HG02884 (cell line): ENCODE results near the gene CASP3.
A peak's percentile ranks its signal among the peaks of the same experiment; 100 is the strongest.
"Not testable (repeated sequence)": the region's sequence is repeated elsewhere in the genome, so short reads cannot be mapped to it uniquely, and the experiment has no call there.

Source experiments
- ATAC-seq: cut with Tn5 transposase; IDR thresholded peaks from one replicate; pipeline ENCODE4 v1.9.1; 2021; ENCODE audit warnings: mild to moderate bottlenecking, moderate library complexity; ENCODE audit not compliant: unreplicated experiment

The CASP3 gene

DNA sequence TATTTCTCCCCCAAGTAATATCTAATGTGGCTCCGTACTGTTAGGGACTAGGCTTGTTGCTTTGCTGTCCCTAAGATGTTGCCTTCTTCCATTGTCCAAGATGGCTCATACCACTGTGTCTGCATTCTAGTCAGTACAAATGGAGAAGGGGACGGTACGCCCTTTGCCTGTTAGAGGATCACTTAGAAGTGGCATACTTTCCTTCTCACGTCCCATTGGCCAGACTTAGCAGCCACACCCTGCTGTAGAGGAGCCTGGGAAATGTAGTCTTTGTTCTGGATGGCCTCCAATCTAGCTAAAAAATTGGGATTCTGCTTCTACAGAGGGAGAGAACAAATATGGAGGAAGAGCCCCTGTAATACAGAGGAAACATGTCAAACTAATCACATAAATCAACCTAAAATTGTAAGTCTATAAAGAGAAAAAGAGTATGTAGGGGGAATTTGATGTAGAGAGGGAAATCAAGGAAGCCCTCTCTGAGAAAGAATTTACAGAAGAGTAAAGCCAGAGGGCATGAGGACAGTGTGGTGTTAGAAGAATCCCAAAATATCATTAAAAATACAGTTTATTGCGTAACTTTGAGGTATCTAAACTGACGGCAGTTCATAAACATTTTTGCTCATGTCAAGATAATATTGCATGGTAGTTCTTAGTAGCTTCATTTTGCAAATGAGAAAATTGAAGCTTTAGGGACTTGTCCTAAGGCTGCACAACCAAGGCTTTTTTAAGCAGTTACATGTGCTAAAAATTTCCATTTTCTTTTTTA, 15.4 kb upstream of the CASP3 start:
- ATAC-seq, result no peak

DNA sequence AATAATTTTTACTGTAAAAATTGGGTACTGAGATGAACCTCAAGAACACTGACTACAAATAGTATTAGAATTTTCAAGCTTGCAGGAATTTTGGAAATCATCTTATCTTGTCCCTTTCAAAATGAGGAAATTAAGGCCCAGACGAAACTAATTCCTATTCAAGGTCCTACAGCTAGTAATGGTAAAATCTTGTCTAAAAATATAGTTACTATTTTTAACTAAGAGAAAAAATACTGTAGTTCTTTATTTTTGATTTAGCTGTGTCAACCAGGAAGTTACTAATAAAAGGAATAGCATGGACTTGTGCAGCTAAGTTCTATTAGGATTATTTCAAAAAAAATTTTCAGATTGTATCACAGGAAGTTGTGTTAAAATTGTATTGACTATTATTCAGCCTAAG, 13.0 kb upstream of the CASP3 start:
- ATAC-seq, result no peak

DNA sequence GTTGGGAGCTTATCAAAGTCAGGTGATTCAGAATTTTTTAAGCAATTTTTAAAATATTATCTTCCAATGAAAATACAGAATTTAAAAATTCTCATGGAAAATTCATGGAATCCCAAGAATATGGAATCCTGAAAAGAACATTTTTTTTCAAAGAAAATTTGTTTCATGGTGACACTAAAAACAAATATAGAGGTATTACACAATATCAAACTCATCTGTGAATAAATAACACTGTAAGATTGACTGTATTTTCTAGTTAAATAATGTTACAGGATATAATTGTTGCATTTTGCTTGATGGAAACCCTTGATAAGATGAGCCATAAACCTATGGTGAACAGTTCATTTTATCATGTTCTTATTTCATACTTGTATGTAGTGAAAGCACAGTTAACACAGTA, 11.7 kb upstream of the CASP3 start:
- no peak for ATAC-seq

DNA sequence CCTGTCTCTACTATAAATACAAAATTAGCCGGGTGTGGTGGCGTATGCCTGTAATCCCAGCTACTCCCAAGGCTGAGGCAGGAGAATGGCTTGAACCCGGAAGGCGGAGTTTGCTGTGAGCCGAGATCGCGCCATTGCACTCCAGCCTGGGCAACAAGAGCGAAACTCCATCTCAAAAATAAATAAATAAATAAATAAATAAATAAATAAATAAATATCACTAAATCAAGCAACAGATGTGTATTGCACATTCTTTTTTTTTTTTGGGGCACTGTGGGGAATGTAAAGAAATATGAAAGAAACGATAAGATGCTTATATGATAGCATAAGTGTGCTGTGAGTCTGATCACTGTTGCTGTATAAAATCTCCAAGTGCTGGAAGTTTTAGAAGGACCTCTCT, 8.6 kb upstream of the CASP3 start:
- not testable (repeated sequence) for ATAC-seq

DNA sequence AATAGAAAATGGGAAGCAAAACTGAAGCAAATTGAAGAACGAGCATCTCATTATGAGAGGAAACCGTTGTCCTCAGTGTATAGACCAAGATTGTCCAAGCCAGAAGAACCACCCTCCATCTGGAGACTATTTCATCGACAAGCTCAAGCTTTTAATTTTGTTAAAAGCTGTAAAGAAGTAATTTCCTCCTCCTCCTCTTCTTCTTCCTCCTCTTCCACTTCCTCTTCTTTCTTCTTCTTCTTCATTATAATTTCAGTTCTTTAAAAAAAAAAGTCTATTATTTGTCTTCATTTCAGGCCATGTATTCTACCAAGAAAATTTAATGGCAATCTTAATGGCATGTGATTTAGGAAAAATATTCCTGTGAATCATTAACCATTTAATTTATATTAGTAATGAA, 7.9 kb upstream of the CASP3 start:
- ATAC-seq, result no peak

DNA sequence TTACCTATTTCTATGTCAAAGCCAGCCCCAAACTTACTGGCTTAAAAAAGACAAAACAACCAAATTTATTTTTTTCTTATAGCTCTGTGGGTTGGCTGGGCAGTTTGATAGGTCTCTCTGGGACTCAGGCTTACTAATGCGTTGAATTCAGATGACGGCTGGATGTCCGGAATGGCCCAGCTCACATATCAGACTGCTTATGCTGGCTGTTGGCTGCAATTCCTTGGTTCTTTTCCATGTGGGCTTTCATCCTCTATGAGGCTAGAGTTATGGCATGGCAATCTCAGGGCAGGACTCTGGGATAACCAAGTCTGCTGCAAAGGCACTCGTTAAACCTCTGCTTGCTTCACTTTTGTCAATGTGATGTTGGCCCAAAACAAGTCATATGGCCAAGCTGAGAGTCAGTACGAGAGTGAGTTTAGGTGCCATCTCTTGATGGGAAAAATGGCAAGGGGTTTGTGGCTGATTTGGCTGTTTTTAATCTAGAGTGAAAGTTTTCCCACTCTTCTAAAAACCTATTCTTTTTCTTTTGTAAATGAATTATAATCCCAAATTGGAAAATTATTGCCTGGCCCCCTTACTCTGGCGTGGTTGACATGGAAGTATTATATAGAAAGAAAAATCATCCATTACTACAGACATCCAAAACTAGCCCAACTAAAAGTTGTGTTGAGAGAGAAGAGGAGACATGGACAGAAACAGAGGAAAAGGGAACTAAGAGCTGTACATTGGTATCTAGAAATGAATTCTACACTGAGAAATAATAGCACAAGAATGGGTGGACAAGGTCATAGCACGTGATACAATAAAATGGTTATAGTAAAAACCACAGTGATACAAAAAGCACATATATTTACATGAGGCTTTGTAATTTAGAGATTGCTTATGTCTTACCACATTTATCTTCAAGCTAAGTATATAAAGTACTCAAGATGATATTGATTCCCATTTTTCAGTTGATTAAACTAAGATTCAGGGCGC, 6.9 kb upstream of the CASP3 start:
- no peak for ATAC-seq

DNA sequence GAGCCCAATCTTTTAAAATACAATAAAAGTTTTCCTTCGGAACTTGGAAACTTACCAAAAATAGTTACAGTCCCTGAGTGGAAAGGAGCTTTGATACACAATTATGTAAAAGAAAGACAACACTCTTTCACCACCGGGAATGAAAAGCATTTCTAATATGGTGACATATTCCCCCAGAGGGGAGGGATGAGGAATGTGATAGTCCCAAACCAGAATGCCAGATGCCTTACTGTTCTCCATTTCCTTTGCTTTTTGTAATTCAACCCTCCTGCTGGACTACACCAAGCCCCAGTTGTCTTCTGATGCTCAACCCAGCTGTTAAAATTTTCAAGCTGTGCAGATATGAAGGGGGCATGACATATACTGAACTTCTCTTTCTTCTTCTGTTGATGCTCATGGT, 4.4 kb upstream of the CASP3 start:
- no peak for ATAC-seq

DNA sequence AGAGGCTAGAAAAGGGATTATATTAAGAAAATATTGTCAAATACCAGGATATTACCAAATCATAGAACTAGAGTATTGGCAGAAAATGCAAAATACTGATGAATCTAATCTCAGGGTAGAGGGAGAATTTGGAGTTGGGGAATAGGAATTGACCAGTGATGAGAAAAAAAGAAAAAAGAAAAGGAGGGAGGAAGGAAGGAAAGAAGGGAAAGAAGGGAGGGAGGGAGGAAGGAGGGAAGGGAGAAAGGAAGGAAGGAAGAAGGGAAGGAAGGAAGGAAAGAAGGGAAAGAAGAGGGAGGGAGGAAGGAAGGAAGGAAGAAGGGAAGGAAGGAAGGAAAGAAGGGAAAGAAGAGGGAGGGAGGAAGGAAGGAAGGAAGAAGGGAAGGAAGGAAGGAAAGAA, 3.4 kb upstream of the CASP3 start:
- ATAC-seq, result not testable (repeated sequence)

DNA sequence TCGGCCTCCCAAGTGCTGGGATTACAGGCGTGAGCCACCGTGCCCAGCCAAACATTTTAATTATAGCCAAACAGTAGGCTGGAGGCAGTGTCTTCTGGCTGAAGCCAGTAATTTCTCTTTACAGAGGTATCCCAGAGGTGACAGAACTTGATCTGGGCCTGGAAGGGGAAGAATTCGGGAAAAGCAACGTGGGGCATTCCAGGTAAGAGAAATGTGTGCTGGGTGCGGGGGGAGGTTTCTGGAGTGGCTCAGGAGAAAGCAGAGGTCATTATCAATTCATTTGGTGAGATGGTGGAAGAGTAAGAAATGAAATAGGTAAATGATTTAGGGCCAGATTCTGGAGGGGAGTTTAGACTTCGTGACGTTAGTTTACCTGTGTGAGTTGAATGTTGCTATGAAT, 2.7 kb upstream of the CASP3 start:
- ATAC-seq, result no peak

DNA sequence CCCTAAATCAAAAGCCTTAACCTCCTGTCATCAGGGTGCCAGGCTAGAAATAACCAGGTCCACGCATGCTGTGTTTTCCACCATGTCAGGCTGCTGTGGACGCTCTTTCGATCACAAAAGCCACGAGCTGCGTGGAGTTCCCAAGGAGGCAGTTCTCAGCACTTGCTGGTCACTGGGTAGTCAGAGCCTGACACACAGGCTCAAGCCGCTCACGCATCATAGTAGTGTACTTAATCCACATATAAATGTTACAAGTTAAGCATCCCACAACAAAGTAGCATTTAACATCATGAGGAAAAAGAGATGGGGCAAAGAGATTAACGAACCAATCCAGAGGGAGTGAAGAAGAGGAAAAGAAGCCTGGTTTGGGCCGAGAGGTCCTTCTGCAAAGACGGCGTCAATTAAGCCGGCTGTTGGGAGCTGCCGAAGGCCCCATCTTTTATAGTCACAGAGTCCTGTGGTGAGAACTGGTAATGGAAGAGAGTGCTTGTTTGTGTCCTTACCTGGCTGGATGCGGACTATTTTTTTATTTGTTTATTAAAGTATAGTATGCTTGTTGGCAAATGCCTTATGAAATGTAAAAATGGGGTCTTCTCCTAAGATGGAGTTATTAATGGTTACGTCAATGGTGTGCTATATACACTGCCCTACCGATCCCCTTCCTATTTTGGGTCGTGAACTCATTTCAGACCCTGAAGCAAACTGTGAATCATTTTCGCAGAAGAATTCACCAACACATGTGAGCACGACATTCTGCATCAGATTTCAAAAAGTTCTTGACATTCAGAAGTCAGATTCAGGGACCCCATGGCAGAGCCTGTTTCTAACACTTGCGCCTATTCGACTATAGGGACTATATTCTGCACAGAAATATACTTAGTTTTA, 966 bp upstream of the CASP3 start:
- ATAC-seq, result peak; percentile 7

DNA sequence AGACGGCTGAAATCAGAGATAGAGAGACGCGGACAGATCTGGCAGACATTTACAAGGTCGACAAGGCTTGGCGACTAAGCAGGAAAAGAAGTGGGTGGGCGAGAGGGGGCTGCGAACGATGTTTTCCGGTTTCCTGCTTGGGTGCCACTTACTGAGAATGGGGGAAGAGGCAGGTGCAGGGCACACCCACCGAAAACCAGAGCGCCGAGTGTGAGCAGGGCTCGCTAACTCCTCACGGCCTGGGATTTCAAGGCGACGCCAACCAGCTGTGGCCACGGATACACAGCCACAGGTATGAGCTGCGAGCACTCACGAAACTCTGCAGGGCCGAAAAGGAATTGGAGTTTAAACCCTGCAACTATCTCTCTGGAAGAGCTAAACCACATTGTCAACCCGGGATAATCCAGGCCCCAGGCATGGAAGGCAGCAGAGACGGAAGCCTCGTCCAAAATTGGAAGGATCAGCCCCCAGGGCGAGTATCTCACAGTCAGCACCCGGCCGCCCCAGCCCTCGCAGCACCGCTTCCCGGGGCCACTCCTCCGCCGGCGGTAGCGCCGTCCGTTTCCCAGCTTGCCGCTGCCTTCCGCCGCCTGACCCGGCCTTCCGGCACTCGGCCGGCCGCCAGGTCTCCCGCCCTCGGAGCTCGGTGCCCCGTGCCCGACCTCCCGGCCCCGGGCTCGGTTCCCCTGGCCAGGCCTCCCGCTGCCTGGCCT, 778 bp downstream of the CASP3 start:
- ATAC-seq, result no peak

DNA sequence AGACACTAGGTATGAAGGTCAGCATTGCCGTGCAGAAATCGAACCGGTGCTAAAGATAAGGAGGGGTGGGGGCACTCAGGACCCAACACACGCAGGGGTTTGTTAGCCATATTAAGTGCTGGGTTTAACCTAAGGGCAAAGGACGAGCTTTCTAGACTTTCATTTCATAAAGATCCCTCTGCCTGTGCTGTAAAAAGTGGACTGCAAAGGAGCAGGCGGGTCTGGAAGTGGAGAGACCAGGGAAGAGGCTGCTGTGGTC, 1.3 kb downstream of the CASP3 start:
- no peak for ATAC-seq

DNA sequence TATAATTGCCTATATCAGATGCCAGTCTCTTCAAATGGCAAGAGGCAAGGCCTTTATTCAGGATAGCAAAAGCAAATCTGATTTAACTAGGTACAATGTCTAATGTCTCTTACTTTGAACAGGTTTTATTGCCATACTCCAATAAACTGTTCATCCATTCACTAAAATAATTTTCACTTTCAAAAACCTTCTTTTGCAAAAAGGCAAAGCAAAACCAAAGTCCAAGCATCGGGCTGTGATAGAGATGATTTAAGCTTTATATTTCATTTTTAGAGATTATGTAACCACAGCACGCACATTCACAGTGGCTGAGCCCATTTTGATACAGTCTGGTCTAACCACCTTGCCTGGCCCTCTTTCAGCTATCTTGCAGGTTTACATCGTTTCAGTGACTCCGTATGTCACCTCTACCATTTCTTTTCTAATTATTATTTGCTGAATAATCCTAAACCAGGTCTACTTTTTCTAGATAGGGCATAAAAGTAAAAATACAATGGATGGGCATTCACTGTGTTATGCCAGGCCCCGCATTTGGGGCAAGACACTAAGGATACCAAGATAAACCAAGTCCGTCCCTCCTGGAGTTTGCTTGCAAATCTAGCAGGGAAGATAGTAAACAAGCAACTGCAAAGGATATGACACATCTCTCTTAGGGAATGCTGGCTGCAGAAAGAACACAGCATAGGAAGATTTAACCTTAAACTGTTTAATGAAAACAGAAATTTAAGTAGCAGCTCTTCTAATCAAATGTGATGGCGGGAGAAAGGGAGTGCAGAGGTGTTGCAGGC, 1.8 kb downstream of the CASP3 start:
- ATAC-seq, result no peak

DNA sequence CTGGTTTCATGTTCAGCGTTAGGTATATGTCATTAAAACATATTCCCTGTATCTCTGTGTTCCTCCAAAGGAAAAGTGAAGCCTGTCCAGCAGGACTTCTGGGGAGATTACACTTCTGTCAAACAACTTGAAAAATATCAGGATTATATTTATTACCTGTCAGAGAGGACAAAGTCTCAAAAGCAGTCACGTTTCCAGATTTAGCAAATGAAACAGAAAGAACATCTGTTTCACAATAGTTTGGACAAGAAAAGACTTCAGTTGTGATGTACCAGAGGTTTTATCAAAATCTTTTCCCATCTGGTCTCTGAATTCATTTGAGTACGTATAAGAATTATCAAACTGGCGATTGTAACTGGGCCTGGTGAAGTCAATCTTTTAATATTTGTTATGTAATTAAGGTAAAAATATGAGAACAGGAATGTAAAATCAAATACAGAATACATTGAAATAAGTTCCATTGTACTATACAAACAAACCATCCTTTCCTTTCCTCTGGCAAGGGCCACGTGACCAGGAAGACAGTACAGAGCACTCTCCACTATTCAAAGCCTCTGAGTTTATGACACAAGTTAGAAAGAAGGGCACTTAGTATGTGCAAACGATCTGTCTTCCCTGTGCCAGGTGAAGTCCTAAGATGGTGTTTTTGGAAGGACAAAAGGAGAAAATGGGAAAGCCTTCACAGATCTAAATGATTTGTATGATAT, 3.2 kb downstream of the CASP3 start:
- ATAC-seq, result no peak

DNA sequence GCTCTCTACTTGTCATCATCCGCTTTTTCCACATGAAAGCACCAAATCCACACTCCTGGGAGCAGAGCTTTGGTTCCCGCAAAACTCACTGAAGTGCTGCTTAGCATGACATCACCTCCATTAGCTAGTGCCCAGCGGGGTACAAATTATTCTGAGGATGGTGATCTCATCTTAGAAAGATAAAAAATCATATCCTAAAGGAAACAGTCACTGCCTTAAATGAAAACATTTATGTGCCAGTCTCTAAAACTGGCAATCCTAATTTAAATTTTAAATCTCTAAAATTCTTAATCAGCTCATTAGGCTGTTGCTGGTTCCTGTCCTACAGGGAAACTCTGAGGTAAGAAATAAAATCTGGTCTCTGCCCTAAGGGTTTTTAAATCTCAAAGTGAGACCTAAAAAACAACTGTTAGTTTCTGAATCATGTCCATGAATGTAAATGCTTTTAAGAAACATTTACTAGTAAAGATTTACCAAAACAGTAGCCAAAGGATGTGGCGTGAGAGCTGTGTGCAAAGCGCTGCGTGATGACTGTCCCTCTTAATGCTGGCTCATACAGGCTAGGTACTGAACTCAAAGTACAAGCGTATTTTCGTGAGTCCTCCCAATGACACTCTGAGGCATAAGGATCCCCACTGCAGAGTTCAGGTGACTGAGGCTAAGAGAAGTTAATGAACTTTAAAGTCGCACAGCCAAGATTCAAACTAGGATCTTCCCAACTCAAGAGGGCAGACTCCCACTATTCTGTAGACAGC, 4.5 kb downstream of the CASP3 start:
- ATAC-seq, result no peak

DNA sequence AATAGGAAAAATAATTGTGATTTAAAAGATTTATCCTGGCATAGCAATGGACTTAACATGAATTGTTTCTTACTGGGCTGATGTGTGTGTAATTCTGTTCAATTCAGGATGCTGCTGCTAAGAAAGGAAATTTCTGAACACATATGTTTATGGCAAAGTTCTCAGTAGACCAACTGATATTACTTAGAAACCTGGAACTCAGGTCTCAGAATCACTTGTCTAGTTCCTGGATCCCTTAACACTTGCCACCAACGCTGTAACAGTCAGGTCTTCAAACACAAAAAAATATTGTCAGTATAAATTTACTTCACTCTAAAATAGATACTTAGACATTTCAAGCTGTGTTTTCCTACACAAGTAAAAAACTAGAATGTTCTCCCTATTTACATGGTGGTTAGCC, 5.5 kb downstream of the CASP3 start:
- no peak for ATAC-seq

DNA sequence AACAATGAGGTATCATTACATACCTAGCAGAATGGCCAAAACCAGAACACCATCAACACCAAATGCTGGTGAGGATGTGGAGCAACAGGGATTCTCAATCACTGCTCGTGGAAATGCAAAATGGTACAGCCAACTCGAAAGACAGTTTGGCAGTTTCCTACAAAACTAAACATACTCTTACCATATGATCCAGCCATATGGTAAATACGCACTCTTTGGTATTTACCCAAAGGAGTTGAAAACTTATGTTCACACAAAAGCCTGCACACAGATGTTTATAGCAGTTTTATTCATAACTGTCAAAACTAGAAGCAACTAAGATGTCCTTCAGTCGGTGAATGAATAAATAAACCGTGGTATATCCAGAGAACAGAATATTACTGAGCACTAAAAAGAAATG, 7.8 kb downstream of the CASP3 start:
- no peak for ATAC-seq

DNA sequence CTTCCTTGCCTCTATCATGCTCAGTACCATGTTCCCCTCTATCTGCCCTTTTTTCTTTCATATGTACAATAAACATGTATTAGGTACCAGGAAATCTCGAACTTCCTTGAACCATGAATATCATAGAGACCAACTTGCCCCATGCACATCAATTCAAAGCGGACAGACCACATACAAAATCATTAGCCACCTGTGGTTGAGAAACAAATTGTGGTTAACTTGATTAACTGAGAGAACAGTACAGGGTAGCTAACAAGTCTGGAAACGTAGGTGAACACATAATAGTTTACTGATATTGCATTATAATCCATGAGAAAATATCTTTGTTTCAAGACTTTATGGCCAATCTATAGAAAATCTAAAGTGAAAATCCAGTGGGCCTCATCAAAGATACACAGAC, 8.2 kb downstream of the CASP3 start:
- ATAC-seq, result no peak

DNA sequence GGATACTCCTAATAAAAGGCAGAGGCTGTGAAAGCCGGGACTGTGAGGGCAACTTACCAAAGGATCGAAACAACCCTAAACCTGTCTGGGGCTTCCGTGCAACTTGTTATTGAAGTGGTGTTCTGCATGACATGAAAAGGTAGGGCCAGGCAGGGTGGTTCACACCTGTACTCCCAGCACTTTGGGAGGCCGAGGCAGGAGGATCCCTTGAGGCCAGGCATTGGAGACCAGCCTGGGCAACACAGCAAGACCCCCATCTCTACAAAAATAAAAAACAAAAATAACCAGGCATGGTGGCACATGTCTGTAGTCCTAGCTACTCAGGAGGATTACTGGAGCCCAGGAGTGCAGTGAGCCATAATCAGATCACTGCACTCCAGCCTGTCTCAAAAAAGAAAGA, 12.3 kb downstream of the CASP3 start:
- no peak for ATAC-seq
